HG03442 (cell line): Measurements from ENCODE around the gene CDHR1.
A peak's percentile ranks its signal among the peaks of the same experiment; 100 is the strongest.
"Not testable (repeated sequence)": the region's sequence is repeated elsewhere in the genome, so short reads cannot be mapped to it uniquely, and the experiment has no call there.

Experiments used
- ATAC-seq: cut with Tn5 transposase; IDR thresholded peaks from one replicate; pipeline ENCODE4 v1.9.1; 2021; ENCODE audit warnings: mild to moderate bottlenecking, moderate library complexity; ENCODE audit not compliant: unreplicated experiment

The CDHR1 gene

GRCh38 chr10:84194424-84195043 is at the start of gene CDHR1:
Gene CDHR1, plus strand, starts transcription at chr10:84194537. Its CDS starts 224 bp downstream, at chr10:84194761.
- peak; percentile 76 for ATAC-seq

GRCh38 chr10:84147347-84147746 is 47.0 kb upstream of the CDHR1 start:
- ATAC-seq: no peak

GRCh38 chr10:84148006-84148597 is 46.2 kb upstream of the CDHR1 start:
- peak; percentile 77 for ATAC-seq

GRCh38 chr10:84149854-84150253 is 44.5 kb upstream of the CDHR1 start:
- ATAC-seq: no peak

GRCh38 chr10:84152769-84153168 is 41.6 kb upstream of the CDHR1 start:
- ATAC-seq: no peak

GRCh38 chr10:84155521-84155920 is 38.8 kb upstream of the CDHR1 start:
- ATAC-seq: no peak

- no peak for ATAC-seq
Observed at GRCh38 chr10:84156009-84156408, 38.3 kb upstream of the CDHR1 start.

GRCh38 chr10:84156768-84157167 is 37.6 kb upstream of the CDHR1 start:
- ATAC-seq: peak; percentile 69

- ATAC-seq: no peak
Observed at GRCh38 chr10:84158061-84158460, 36.3 kb upstream of the CDHR1 start.

- ATAC-seq: no peak
Observed at GRCh38 chr10:84158550-84158949, 35.8 kb upstream of the CDHR1 start.

- no peak for ATAC-seq
Observed at GRCh38 chr10:84159076-84159685, 35.2 kb upstream of the CDHR1 start.

GRCh38 chr10:84160663-84161362 is 33.5 kb upstream of the CDHR1 start:
- no peak for ATAC-seq

- ATAC-seq: no peak
Observed at GRCh38 chr10:84163996-84164395, 30.3 kb upstream of the CDHR1 start.

GRCh38 chr10:84164442-84164841 is 29.9 kb upstream of the CDHR1 start:
- no peak for ATAC-seq

GRCh38 chr10:84166620-84167288 is 27.6 kb upstream of the CDHR1 start:
- peak; percentile 76 for ATAC-seq

- not testable (repeated sequence) for ATAC-seq
Observed at GRCh38 chr10:84167289-84167653, 27.1 kb upstream of the CDHR1 start.

- ATAC-seq: not testable (repeated sequence)
Observed at GRCh38 chr10:84168382-84168781, 26.0 kb upstream of the CDHR1 start.

GRCh38 chr10:84171237-84171636 is 23.1 kb upstream of the CDHR1 start:
- ATAC-seq: not testable (repeated sequence)

- peak; percentile 36 for ATAC-seq
Observed at GRCh38 chr10:84171700-84172466, 22.5 kb upstream of the CDHR1 start.
